OCI-LY7 (cell line): ENCODE measurements around the gene AAR2. TPM values are rescaled to one million over a fixed set of nuclear protein-coding genes. Genes with fewer than 3 reads are reported as not detected.

Experiments used
- BruUV-seq: library from RNA; stranded (reverse); fragments of 400-500 nt; replicated peaks from 2 replicates; lab custom pipeline; 2021; lab: Mats Ljungman, UMichigan
- CTCF ChIA-PET: fragments of 300-600 bp; sonication (Branson Sonifier 250); formaldehyde crosslinking; loops from one replicate; lab custom pipeline; 2022; ENCODE audit warnings: antibody characterized with exemption; ENCODE audit not compliant: unreplicated experiment; lab: Charles Lee
- POLR2A ChIA-PET: fragments of 300-600 bp; sonication (Branson Sonifier 250); formaldehyde crosslinking; loops from one replicate; lab custom pipeline; 2022; ENCODE audit warnings: antibody characterized with exemption; lab: Charles Lee
- DNase-seq: peaks from one replicate; pipeline ENCODE4 v3.0.0-alpha.2; 2015; ENCODE audit warnings: low spot score
- H2AFZ ChIP-seq: fragments of 200-600 bp; sonication (generic), shearing (Covaris generic); 2 replicates; pipeline ENCODE4 v1.6.1; 2014; ENCODE audit warnings: mild to moderate bottlenecking, antibody characterized with exemption, low read length, moderate library complexity
- H3K27ac ChIP-seq: fragments of 200-600 bp; sonication (generic); 2 replicates; pipeline ENCODE4 v1.5.1; 2014; ENCODE audit warnings: mixed run types, low read depth, mild to moderate bottlenecking, moderate library complexity, low read length, inconsistent platforms; ENCODE audit not compliant: poor library complexity, severe bottlenecking
- H3K36me3 ChIP-seq: fragments of 200-600 bp; sonication (generic); 2 replicates; pipeline ENCODE4 v1.6.1; 2014; ENCODE audit warnings: mild to moderate bottlenecking, antibody characterized with exemption, low read length, moderate library complexity, mixed read lengths; ENCODE audit not compliant: insufficient read depth
- H3K4me1 ChIP-seq: fragments of 200-600 bp; sonication (generic); 2 replicates; pipeline ENCODE4 v1.5.1; 2014; ENCODE audit warnings: mild to moderate bottlenecking, low read length; ENCODE audit not compliant: insufficient read depth, poor library complexity, severe bottlenecking
- H3K4me2 ChIP-seq: fragments of 200-600 bp; sonication (generic); 2 replicates; pipeline ENCODE4 v1.6.1; 2014; ENCODE audit warnings: mild to moderate bottlenecking, low read length
- H3K4me3 ChIP-seq: fragments of 200-600 bp; sonication (generic); 2 replicates; pipeline ENCODE4 v1.5.1; 2014; ENCODE audit warnings: mild to moderate bottlenecking, low read depth, low read length; ENCODE audit not compliant: poor library complexity, severe bottlenecking
- H3K79me2 ChIP-seq: fragments of 200-600 bp; sonication (generic); 2 replicates; pipeline ENCODE4 v1.6.1; 2016; ENCODE audit warnings: low read depth, mild to moderate bottlenecking, low read length, moderate library complexity, mixed read lengths; ENCODE audit not compliant: insufficient read depth
- H3K9me2 ChIP-seq: fragments of 200-600 bp; sonication (generic); 2 replicates; pipeline ENCODE4 v1.6.1; 2016; ENCODE audit warnings: mild to moderate bottlenecking, low read length, mixed read lengths; ENCODE audit not compliant: insufficient read depth
- H3K9me3 ChIP-seq: fragments of 200-600 bp; sonication (generic); 2 replicates; pipeline ENCODE4 v1.6.1; 2014; ENCODE audit warnings: mild to moderate bottlenecking, mixed run types, low read length, mixed read lengths
- H4K20me1 ChIP-seq: fragments of 200-600 bp; sonication (generic); 2 replicates; pipeline ENCODE4 v1.6.1; 2014; ENCODE audit warnings: mild to moderate bottlenecking, antibody characterized with exemption, low read length, moderate library complexity, mixed read lengths; ENCODE audit not compliant: insufficient read depth
- EZH2phosphoT487 ChIP-seq: fragments of 200-600 bp; sonication (generic); IDR thresholded peaks from 2 replicates; pipeline ENCODE4 v1.6.1; 2018; ENCODE audit warnings: low read depth, borderline replicate concordance, mild to moderate bottlenecking, mixed run types, antibody characterized with exemption, low read length, moderate library complexity, mixed read lengths
- intact Hi-C: fragments of 100-400 bp; cut with micrococcal nuclease; formaldehyde crosslinking; loops from one replicate; pipeline ENCODE4 v1.10.0; 2022; ENCODE audit not compliant: unreplicated experiment
- total RNA-seq, 2 experiments: library from RNA; depleted of rRNA in 1 of 2; stranded (reverse); fragments of >200 nt in 1 of 2; shearing (Covaris generic) in 1 of 2; gene quantifications; 2 replicates each; pipeline ENCODE4 v1.2.3, GENCODE V29; 2014 to 2022
- TF ChIP-seq, protein P1 (sequence below): fragments of 200-600 bp; sonication (generic); conservative IDR thresholded peaks from 2 replicates; pipeline ENCODE4 v1.5.1; 2014; ENCODE audit warnings: mild to moderate bottlenecking, antibody characterized with exemption, low read length, moderate library complexity, mixed read lengths

Gene AAR2
- total RNA-seq, 2 experiments from 2014 or later = 20.3 to 26.4 TPM

GRCh38 chr20:36248836-36249235, 12.6 kb downstream of the AAR2 start:
- H4K20me1 ChIP-seq = 0 out of 2 replicates have a peak, but pooled peaks cover 6% of the 10 kb centered on the region
- H3K36me3 ChIP-seq = peaks cover 94% of the 10 kb centered on the region
- intact Hi-C loops = no loop called here
- no peaks in the 10 kb centered on the region for H3K4me1 ChIP-seq
- CTCF ChIA-PET = no interaction called here
- no peak overlapping the region for H2AFZ ChIP-seq
- no peak for DNase-seq
- H3K9me3 ChIP-seq = no peaks in the 10 kb centered on the region
- H3K79me2 ChIP-seq = peaks cover 7% of the 10 kb centered on the region; the same call in 1 of the 2 replicates
- no peak overlapping the region for H3K4me3 ChIP-seq
- H3K4me2 ChIP-seq = no peak overlapping the region
- H3K9me2 ChIP-seq = no peaks in the 10 kb centered on the region
- POLR2A ChIA-PET = interaction anchor here (0.5 kb wide), 1 partner anchor 12 kb away, joined by 5 read pairs; no protein-coding TSS in a partner anchor
- TSS peak; percentile 21 for BruUV-seq
- TF ChIP-seq EZH2phosphoT487 = no peak
- TF ChIP-seq, protein P1, sequence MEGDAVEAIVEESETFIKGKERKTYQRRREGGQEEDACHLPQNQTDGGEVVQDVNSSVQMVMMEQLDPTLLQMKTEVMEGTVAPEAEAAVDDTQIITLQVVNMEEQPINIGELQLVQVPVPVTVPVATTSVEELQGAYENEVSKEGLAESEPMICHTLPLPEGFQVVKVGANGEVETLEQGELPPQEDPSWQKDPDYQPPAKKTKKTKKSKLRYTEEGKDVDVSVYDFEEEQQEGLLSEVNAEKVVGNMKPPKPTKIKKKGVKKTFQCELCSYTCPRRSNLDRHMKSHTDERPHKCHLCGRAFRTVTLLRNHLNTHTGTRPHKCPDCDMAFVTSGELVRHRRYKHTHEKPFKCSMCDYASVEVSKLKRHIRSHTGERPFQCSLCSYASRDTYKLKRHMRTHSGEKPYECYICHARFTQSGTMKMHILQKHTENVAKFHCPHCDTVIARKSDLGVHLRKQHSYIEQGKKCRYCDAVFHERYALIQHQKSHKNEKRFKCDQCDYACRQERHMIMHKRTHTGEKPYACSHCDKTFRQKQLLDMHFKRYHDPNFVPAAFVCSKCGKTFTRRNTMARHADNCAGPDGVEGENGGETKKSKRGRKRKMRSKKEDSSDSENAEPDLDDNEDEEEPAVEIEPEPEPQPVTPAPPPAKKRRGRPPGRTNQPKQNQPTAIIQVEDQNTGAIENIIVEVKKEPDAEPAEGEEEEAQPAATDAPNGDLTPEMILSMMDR = no peak
- no peak overlapping the region for H3K27ac ChIP-seq

DNA sequence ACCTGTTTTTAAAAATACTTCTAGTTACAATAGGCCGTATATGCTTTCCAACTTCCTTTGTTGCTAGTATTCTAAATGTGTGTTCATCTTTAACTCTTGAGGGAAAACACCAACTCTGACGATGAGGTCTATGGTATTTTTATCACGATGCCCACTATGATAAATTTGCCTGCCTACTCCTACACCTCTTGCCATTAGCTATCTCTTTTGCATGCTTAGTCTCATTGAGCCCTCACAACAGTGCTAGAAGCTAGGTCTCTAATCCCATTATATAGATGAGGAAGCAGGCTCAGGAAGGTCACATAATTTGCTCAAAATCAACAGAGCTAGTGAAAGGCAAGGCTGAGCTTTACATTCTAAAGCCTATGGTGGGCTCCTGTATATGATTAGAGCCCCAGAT, 13.2 kb downstream of the AAR2 start:
- Histone ChIP-seq H3K27ac (no peak overlapping the region), H3K9me2 (no peaks in the 10 kb centered on the region), H3K4me3 (no peak overlapping the region), H3K4me2 (no peak overlapping the region), H3K4me1 (no peaks in the 10 kb centered on the region), H4K20me1 (0 out of 2 replicates have a peak, but pooled peaks cover 6% of the 10 kb centered on the region), H3K36me3 (peaks cover 94% of the 10 kb centered on the region), H3K9me3 (no peaks in the 10 kb centered on the region), H2AFZ (no peak overlapping the region), H3K79me2 (peaks cover 7% of the 10 kb centered on the region; the same call in 1 of the 2 replicates)
- TF ChIP-seq, protein P1 = no peak
- TF ChIP-seq EZH2phosphoT487 = no peak
- ChIA-PET POLR2A (interaction anchor here (0.5 to 1.0 kb wide), 3 partner anchors 11 to 164 kb away, joined by 3 to 5 read pairs (median 3); no protein-coding TSS in a partner anchor), CTCF (no interaction called here)
- intact Hi-C loops = no loop called here
- no peak for DNase-seq
- BruUV-seq = no TSS peak

DNA sequence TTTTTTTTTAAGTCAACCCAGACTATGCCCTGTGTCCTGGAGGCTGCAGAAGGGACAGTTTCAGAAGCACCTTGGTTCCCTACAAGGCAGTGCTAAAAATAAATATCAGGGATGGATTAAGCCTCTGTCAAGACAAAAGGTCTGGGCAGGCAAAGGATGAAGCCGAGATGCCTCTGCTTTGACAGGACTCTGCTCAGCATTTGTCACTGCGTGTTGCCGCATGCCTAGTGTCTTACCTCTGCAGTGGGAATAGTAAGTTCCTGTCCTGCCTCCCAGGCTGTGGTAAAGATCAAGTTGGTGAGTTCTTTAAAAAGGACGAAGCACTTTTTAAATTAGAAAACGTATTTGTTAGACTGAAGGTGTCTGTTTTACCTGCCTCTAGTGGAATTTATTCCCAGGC, 15.1 kb downstream of the AAR2 start:
- Histone ChIP-seq H3K79me2 (peaks cover 7% of the 10 kb centered on the region; the same call in 1 of the 2 replicates), H4K20me1 (0 out of 2 replicates have a peak, but pooled peaks cover 6% of the 10 kb centered on the region), H3K36me3 (peaks cover 94% of the 10 kb centered on the region), H2AFZ (no peak overlapping the region), H3K4me3 (no peak overlapping the region), H3K4me2 (no peak overlapping the region), H3K4me1 (no peaks in the 10 kb centered on the region), H3K9me3 (no peaks in the 10 kb centered on the region), H3K9me2 (no peaks in the 10 kb centered on the region), H3K27ac (no peak overlapping the region)
- intact Hi-C loops = no loop called here
- no TSS peak for BruUV-seq
- CTCF ChIA-PET = no interaction called here
- POLR2A ChIA-PET = no interaction called here
- DNase-seq = no peak
- no peak for TF ChIP-seq EZH2phosphoT487
- TF ChIP-seq, protein P1 = no peak
